ENCODE measurements around the gene ANKFY1.

DNA sequence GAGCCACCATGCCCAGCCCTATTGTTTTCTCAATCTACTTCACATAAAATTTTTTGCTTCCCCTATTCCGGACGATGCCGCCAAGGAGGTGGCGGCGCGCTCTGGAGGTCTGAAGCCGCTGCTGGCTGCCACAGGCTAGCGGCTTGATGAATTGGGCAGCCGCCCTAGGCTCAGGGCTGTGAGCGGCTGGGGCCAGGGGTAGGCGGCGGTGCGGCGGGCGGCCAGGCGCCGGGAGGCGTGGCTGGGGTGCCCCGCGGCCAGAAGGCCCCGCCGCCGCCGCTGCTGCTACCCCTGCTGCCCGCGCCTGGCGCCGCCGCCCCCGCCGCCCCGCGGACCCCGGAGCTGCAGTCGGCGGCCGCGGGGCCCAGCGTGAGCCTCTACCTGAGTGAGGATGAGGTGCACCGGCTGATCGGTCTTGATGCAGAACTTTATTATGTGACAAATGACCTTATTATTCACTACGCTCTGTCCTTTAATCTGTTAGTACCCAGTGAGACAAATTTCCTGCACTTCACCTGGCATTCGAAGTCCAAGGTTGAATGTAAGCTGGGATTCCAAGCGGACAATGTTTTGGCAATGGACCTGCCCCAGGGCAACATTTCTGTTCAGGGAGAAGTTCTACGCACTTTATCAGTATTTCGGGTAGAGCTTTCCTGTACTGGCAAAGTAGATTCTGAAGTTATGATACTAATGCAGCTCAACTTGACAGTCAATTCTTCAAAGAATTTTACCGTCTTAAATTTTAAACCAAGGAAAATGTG lies 41.7 kb downstream of the ANKFY1 start:
- TF ChIP-seq, protein P1, sequence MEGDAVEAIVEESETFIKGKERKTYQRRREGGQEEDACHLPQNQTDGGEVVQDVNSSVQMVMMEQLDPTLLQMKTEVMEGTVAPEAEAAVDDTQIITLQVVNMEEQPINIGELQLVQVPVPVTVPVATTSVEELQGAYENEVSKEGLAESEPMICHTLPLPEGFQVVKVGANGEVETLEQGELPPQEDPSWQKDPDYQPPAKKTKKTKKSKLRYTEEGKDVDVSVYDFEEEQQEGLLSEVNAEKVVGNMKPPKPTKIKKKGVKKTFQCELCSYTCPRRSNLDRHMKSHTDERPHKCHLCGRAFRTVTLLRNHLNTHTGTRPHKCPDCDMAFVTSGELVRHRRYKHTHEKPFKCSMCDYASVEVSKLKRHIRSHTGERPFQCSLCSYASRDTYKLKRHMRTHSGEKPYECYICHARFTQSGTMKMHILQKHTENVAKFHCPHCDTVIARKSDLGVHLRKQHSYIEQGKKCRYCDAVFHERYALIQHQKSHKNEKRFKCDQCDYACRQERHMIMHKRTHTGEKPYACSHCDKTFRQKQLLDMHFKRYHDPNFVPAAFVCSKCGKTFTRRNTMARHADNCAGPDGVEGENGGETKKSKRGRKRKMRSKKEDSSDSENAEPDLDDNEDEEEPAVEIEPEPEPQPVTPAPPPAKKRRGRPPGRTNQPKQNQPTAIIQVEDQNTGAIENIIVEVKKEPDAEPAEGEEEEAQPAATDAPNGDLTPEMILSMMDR (IDR thresholded peaks at IDR 0.05; ENCODE audit: borderline replicate concordance, extremely low read depth, low read length, poor library complexity, severe bottlenecking), result no peak
- TF ChIP-seq EZH2 (IDR thresholded peaks at IDR 0.05; ENCODE audit: borderline replicate concordance, low read depth, low read length, severe bottlenecking), result no peak
